ENCODE results near the gene GALNT10. TPM values are rescaled to one million over a fixed set of nuclear protein-coding genes. Genes with fewer than 3 reads are reported as not detected.
"Not testable (repeated sequence)": the region's sequence is repeated elsewhere in the genome, so short reads cannot be mapped to it uniquely, and the experiment has no call there.

The GALNT10 gene
- polyA plus RNA-seq: 10 to 100 TPM in 1 of 3 donors, 1 to 10 TPM in 2; 6.2 to 14.5 (median 8.1) TPM

GRCh38 chr5:154190595-154191304 is at the start of gene GALNT10:
TSS of gene GALNT10 (plus strand) at chr5:154190733. CDS start at chr5:154190867, 134 bp downstream.
- H3K27ac ChIP-seq (ENCODE audit: low read depth, low read length): no peak within 1 kb of the TSS
- 1 to 3% (median 2%) methylated on average over 39 to 84 of the region's 84 CpGs for whole genome bisulfite sequencing, 3 donors

GRCh38 chr5:154141745-154142221 is 48.8 kb upstream of the GALNT10 start:
- 67 to 85% (median 72%) methylated on average over 1 of the region's 1 CpG for WGBS, 3 donors
- H3K27ac ChIP-seq (ENCODE audit: low read depth, low read length): no peak overlapping the region

- WGBS, 3 donors: 87 to 88% (median 87%) methylated on average over 6 of the region's 6 CpGs
- no peak overlapping the region for H3K27ac ChIP-seq (ENCODE audit: low read depth, low read length)
These were observed 47.3 kb upstream of the GALNT10 start for GRCh38 chr5:154143211-154143641.

GRCh38 chr5:154145268-154145667 is 45.3 kb upstream of the GALNT10 start:
- 84 to 92% (median 84%) methylated on average over 4 of the region's 4 CpGs for WGBS, 3 donors
- H3K27ac ChIP-seq (ENCODE audit: low read depth, low read length): no peak overlapping the region

GRCh38 chr5:154146409-154146808 is 44.1 kb upstream of the GALNT10 start:
- H3K27ac ChIP-seq (ENCODE audit: low read depth, low read length): no peak overlapping the region

GRCh38 chr5:154147666-154148065 is 42.9 kb upstream of the GALNT10 start:
- no peak overlapping the region for H3K27ac ChIP-seq (ENCODE audit: low read depth, low read length)
- 86 to 93% (median 88%) methylated on average over 2 of the region's 2 CpGs for WGBS, 3 donors

GRCh38 chr5:154150471-154150870 is 40.1 kb upstream of the GALNT10 start:
- not testable (repeated sequence) for H3K27ac ChIP-seq (ENCODE audit: low read depth, low read length)
- WGBS, 3 donors: 60 to 90% (median 80%) methylated on average over 2 of the region's 2 CpGs

- WGBS, 3 donors: 51 to 56% (median 54%) methylated on average over 6 of the region's 6 CpGs
These were observed 32.8 kb upstream of the GALNT10 start for GRCh38 chr5:154157483-154158378.

GRCh38 chr5:154158379-154158737 is 32.2 kb upstream of the GALNT10 start:
- WGBS, 3 donors: 32 to 56% (median 47%) methylated on average over 1 of the region's 1 CpG
- H3K27ac ChIP-seq (ENCODE audit: low read depth, low read length): no peak overlapping the region

More at GRCh38 chr5:154157483-154158378, 32.8 kb upstream of the GALNT10 start:
- H3K27ac ChIP-seq (ENCODE audit: low read depth, low read length): no peak overlapping the region

GRCh38 chr5:154159343-154159742 is 31.2 kb upstream of the GALNT10 start:
- H3K27ac ChIP-seq (ENCODE audit: low read depth, low read length): no peak overlapping the region

- H3K27ac ChIP-seq (ENCODE audit: low read depth, low read length): no peak overlapping the region
- 45 to 69% (median 60%) methylated on average over 6 of the region's 6 CpGs for WGBS, 3 donors
These were observed 27.9 kb upstream of the GALNT10 start for GRCh38 chr5:154162539-154163151.

- H3K27ac ChIP-seq (ENCODE audit: low read depth, low read length): no peak overlapping the region
- 71 to 78% (median 72%) methylated on average over 4 of the region's 4 CpGs for WGBS, 3 donors
These were observed 26.9 kb upstream of the GALNT10 start for GRCh38 chr5:154163327-154164248.

- no peak overlapping the region for H3K27ac ChIP-seq (ENCODE audit: low read depth, low read length)
- WGBS, 3 donors: 32 to 41% (median 36%) methylated on average over 1 of the region's 1 CpG
These were observed 26.3 kb upstream of the GALNT10 start for GRCh38 chr5:154164249-154164581.

GRCh38 chr5:154165886-154166285 is 24.6 kb upstream of the GALNT10 start:
- H3K27ac ChIP-seq (ENCODE audit: low read depth, low read length): no peak overlapping the region
- WGBS, 3 donors: 26 to 46% (median 39%) methylated on average over 10 of the region's 10 CpGs

- no peak overlapping the region for H3K27ac ChIP-seq (ENCODE audit: low read depth, low read length)
- 44 to 78% (median 64%) methylated on average over 2 of the region's 2 CpGs for WGBS, 3 donors
These were observed 23.4 kb upstream of the GALNT10 start for GRCh38 chr5:154166901-154167791.

- WGBS, 3 donors: 61 to 96% (median 82%) methylated on average over 2 of the region's 2 CpGs
- no peak overlapping the region for H3K27ac ChIP-seq (ENCODE audit: low read depth, low read length)
These were observed 22.1 kb upstream of the GALNT10 start for GRCh38 chr5:154168395-154168794.

GRCh38 chr5:154172785-154173184 is 17.7 kb upstream of the GALNT10 start:
- H3K27ac ChIP-seq (ENCODE audit: low read depth, low read length): no peak overlapping the region
- 89 to 96% (median 95%) methylated on average over 2 of the region's 2 CpGs for WGBS, 3 donors
